GM10847 (cell line): ENCODE measurements around the gene CFAP20DC.
A peak's percentile ranks its signal among the peaks of the same experiment; 100 is the strongest.

ENCODE experiments used
- POLR2A ChIP-seq: IDR thresholded peaks from 2 replicates; pipeline ENCODE4 v1.6.1; 2011; ENCODE audit not compliant: insufficient read length; ENCODE audit errors: extremely low read depth

CFAP20DC gene

DNA sequence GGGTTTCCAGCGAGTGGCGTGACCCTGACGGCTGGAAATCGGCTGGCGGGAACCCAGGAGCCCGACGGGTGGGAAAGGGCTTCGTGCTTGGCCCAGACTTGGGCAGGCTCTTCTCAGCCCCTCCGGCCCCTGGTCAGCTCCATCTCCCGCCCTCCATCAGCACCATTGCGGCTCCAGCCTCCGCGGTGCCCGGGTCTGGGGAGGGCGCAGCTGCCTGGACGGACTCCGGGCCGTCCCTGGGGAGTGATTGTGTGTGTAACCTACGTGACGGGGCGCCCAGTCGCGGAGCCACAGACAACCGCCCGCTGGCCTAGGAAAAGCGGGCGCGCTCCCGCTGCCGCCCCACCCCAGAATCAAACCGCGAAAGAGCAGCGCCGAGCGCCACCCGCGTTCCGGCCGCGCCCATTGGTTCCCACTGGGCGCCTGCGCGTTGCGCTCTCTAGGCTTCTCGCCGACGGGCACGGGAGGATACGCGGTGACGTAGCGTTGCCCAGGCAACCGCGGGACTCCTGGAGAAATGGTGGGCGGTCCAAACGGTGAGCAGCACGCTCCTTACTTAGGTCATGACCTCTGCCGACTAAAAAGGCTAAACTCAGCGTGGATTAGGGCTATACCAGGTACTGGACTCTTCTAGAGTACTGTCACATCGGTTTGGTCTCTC is at the start of gene CFAP20DC:
TSS of gene CFAP20DC (minus strand) at position 355 of the 661 bp plus-strand sequence. CDS start 394 bp downstream, outside the sequence.
- peak; percentile 53 for TF ChIP-seq POLR2A

DNA sequence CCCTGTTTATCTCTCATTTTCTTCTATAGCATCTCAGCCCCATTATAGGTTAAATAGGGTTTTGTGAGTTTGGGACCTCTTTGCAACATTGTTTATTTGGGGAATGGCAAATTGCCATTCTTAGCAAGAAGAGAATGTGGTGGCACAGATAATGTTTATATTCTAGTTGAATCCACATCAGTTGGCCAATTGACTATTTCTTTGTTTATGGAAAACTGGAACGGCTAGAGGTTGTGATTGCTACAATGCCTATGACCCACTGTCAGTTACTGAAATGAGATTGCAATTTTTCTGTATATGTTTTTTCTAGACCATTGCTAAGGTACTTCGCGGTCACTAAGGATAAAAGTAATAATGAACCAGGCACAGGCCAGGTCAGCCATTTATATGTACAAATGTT is 44.6 kb upstream of the CFAP20DC start:
- no peak for TF ChIP-seq POLR2A

DNA sequence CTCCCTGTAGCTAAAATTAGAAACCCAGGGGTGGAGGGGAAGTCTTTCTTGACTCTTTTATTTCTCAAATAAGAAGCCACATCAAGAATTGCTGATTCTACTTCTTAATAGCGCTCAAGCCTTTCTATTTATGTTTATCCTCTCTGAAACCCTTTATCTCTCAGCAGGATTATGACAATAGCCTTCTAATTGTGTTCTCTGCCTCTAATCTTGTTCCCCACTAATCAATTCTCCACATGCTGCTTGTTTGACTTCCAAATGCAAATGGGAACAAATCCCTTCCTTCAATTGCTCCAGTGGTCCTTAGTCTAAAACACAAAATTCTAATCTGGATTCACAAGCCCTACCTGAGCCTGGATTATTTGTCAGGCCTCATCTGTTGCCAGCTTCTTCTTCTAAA is 43.7 kb upstream of the CFAP20DC start:
- TF ChIP-seq POLR2A, result no peak

DNA sequence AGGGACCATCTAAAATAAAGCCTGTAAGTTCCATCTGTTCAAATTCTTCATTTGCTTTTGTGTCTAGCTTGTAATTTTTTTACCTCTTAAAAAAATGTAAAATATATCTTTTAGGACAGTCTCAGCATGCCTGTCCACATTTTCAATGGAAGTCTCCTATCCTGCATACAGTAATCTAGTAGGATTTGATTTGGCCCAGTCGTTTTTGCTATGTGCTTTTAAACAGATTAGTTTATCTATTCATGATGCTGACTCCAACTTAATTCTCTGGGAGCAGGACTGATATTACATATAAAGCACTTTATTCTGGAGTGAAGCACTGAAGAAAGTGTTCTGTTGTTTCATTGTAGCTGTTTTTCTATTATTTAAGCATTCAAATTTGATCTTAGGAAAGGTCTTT is 38.9 kb upstream of the CFAP20DC start:
- TF ChIP-seq POLR2A, result no peak

DNA sequence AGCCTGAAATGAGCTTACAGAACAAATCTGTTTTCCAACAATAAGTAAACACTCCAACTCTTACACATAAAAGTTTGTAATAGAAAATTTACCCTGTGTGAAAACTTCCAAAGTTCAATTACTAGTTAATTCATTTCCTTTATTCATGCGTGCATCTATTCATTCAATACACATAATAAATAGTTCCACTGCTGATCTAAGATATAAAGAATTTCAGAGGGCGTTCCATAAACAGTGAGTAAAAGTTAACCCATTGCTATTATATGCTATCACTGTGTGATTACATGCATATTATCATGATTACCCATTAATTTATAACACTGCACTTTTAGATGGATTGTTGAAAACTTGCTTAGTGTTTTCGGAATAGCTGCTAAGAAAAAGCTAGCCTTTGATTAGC is 36.2 kb upstream of the CFAP20DC start:
- no peak for TF ChIP-seq POLR2A

DNA sequence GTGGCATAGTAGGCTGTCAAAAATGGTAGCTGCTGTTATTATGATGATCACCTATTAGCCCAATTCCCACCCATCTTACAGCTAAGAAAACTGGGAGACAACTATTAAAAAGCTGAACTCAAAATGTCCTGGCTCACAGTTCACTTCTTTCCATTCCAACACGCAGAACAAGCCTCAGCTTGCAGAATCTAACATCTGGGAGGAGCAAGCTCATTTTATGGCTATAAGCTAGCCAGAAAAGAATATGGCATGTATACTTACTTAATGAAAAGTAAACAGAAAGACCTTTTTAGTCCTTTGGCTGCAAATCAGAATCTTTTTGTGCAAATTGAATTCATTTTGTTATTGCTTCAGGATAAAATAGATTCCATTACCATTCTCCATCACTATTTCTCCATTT is 34.8 kb upstream of the CFAP20DC start:
- no peak for TF ChIP-seq POLR2A

DNA sequence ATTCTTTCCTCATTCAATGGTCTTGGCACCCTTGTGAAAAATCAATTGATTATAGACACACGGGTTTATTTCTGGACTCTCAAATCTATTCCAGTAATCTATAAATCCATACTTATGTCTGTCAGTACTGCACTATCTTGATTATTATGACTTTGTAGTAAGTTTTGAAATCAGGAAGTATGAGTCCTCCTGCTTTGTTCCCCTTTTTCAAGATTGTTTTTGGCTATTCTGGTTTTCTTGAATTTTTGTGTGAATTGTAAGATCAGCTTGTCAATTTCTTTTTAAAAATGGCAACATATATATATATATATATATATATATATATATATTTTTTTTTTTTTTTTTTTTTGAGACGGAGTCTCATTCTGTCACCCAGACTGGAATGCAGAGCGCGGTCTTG is 32.3 kb upstream of the CFAP20DC start:
- no peak for TF ChIP-seq POLR2A

DNA sequence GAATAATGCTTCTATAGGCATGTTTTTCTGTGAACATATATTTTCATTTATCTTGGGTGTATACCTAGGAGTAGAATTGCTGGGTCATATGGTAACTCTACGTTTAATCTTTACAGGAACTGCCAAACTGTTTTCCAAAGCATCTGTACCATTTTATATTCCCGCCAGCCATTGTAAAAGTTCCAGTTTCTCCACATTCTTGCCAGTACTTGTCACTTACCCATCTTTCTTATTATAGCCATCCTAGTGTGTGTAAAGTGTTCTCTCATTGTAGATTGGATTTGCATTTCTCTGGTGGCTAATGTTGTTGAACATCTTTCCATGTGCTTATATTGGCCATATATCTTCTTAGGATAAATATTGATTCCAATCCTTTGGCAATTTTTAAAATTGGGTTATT is 31.2 kb upstream of the CFAP20DC start:
- no peak for TF ChIP-seq POLR2A

DNA sequence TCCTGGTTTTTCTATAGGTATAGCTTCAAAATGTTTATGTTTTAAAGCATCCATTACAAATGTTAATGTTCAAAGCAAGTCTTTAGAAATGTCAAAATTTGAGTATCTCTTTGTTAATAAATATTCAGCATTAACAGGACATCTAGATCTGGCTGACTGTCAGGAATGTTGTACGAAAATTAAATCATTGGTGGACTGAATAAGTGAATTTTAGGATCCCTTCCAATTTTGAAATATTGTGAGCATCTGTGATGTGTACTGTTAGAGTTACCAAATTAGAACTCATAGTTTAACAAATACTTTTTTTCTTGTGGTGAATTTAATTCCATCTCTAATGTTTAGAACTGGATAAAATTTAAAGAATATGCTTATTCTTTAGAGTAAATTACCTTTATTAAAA is 30.1 kb upstream of the CFAP20DC start:
- no peak for TF ChIP-seq POLR2A

DNA sequence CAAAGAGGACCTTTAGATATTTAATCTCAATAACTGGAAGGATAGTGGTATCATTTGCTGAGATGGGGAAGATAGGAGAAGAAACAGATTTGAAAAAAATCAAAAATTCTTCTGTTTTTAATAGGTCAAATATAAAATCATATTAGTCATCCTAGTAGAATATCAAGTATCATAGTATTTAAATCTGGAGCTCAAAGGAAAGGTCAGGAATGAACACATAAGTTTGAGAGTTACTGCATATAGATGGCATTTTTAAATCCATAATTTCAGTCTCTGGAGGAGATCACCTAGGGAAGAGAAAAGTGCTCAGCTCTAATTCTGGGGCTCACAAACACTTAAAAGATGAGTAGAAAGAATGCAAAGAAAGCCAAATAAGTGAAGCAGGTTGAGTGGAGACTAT is 24.9 kb upstream of the CFAP20DC start:
- TF ChIP-seq POLR2A, result no peak

DNA sequence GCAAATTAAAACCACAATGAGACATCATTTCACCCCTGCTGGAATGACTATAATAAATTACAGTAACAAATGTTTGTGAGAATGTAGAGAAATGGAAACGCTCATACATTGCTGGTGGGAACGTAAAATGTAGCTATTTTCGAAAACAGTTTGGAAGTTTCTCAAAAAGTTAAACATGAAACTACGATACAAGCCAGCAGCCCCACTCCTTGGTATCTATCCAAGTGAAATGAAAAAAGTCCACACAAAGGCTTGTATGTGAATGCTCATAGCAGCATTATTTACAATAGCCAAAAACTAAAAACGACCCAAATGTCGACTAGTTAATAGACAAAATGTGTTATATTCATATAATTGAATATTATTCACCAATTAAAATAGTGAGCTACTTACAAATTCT is 22.9 kb upstream of the CFAP20DC start:
- no peak for TF ChIP-seq POLR2A

DNA sequence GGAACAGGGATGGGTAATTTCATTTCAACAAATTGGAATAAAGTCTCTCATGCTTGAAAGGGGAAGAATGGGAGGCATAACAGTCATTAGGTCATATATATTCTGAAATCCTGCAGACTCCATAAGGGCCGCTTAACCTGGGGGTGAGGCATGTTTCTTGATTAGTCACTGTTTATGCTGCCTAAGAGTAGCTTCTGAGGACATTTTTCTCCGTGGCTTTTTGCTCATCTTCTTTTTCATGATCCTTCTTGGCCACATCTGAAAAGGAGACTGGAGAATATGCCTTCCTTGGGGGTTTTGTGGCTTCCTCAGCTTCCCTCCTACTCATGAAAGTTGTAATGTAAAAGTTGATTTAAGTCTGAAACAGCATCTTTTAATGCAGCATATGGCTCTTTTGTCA is 20.0 kb upstream of the CFAP20DC start:
- TF ChIP-seq POLR2A, result no peak

DNA sequence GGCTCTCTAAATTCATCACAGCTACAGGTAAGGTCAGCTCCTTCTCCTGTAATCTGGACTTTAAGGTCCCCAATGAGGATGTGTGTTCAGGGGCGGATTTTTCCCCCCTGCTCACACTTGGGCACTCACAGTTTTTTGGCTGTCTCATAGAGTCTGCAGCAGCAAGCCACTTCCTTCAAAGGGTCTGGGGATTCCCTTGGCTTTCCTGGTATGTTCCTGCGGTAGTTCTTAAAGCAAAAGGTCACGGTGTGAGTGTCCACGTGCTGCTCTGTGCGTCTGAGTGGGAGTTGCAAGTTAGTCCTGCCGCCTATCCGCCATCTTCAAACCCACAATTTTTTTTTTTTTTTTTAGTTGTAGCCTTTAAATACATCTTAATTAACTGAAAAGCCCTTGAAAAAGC is 15.4 kb upstream of the CFAP20DC start:
- TF ChIP-seq POLR2A, result no peak

DNA sequence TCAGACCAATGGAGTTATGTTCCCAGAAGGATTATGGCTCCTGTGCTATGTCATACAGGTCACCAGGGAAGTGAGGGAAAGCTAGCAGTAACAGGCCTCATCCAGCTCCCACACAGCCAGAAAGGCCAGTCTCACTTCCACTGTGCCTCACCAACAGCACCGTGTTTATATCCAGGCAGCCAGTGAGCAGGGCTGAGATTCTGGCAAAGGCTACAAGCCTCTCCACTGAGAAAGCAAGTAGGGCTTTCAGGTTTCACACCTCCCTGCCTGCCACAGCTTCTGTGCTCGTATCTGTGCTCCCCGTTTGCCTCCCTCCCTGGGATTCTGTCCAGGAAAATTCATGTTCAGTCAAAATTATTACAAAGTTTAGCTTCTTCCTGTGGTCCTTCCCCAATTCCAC is 14.9 kb upstream of the CFAP20DC start:
- no peak for TF ChIP-seq POLR2A

DNA sequence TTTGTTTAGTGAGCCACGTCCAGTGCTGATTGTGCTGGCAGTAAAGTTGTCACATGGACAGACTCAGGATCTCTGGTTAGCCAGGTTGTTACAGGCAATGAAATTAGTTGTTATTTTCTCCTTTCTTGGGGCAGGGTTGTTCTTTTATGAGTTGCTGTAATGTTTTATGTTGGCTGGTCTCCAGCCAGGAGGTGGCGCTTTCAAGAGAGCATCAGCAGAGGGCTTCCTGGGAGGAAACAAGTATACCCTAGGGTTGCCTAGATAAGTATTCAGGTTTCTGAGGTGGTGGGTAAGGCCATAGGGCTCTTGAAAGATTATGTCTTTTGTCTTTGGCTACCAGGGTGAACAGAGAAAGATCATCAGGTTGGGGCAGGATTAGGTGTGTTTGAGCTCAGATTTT is 14.5 kb upstream of the CFAP20DC start:
- TF ChIP-seq POLR2A, result no peak

DNA sequence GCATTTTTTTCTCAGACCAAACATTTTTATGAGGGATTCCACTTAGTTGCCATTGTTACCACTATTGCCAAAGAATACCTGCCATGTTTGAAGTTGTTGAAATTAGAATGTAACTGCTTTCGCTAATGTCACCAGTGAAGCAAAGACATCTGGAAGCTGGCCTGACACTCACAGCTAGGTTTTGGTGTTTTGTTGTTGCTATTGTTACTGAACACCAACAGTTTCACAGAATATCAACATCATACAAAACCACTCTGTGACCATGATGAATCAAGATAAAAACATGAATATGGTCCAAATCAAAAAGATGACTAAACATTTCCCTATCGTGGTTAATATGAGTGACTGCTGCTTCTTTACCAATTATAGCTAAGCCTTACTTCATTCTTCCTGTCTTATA is 6.9 kb upstream of the CFAP20DC start:
- TF ChIP-seq POLR2A, result no peak

DNA sequence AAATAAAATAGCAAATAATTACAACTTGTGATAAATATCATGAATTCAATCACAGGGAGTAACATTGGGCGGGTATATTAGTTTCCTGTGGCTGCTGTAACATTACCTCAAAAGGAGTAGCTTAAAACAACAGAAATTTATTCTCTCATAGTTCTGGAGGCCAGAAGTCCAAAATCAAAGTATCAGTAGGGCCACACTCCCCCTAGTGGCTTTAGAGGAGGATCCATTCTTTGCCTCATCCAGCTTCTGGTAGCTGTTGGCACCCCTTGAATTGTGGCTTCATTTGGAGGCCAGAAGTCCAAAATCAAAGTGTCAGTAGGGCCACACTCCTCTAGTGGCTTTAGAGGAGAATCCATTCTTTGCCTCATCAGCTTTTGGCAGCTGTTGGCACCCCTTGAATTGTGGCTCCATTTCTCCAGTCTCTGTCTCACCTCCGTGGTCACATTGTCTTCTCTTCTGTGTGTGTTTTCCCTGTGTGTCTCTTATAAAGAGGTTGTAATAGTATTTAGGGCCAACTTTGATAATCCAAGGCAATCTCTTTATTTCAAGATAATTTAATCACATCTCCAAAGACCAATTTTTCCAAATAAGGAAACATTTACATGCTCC is 3.1 kb upstream of the CFAP20DC start:
- no peak for TF ChIP-seq POLR2A

DNA sequence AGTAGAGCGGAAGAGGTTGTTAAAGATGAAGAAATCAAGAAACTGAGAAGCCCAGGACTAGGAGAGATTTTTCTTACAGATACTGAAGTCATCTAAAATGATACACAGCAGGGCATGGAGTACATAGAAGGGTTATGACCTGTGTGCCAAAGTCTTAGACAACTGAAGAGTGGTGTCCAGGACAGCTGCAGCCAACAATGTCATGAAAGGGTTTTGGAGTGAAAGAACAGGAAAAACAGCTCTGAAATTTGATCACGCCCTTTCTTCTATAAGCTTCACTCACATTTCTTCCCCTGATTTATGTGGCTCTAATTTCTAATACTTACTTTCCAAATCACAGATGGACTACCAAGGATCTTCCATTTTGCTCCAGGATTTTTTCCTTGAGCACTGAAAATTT is 3.0 kb downstream of the CFAP20DC start:
- no peak for TF ChIP-seq POLR2A

DNA sequence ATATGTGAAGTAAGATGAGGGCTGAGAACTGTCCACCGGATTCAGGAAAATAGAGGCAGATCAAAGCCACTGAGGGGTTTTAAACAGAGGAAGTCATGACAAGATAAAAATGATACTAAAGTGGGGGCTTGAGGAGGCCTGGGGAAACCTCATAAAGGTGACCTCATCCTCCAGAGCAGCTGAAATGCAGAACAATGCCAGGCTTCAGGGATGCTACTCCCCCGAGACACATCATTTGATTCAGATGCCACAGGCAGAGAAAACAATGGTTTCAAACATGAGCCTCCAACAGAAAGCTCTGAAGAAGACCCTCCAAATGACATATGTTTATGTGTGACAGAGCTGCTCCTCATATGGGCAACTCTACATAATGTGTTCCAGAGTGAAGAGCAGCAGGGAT is 6.4 kb downstream of the CFAP20DC start:
- no peak for TF ChIP-seq POLR2A
